Stomach (tissue), 4 donors: ENCODE data around the gene GCNT3.

Experiments
- EP300 ChIP-seq: sonication (generic); formaldehyde crosslinking; IDR thresholded peaks from one replicate; pipeline ENCODE4 v1.6.1; 2017; ENCODE audit warnings: antibody characterized with exemption
- POLR2A ChIP-seq, 4 donors: fragments of 450-650 bp; IDR thresholded peaks; one replicate each; pipeline ENCODE4 v1.6.1; 2016; ENCODE audit warnings: antibody characterized with exemption in 4 of 4, control low read depth in 2 of 4, mild to moderate bottlenecking in 1 of 4, moderate library complexity in 1 of 4
- POLR2AphosphoS5 ChIP-seq, 3 donors: sonication (generic); formaldehyde crosslinking; IDR thresholded peaks; one replicate each; pipeline ENCODE4 v1.6.1; 2016; ENCODE audit warnings: antibody characterized with exemption in 3 of 3
- TF ChIP-seq, protein P1 (sequence below), 7 experiments: fragments of 450-650 bp in 4 of 7; fragments of 200-600 bp in 3 of 7; sonication (generic) in 3 of 7; IDR thresholded peaks; one replicate each; pipeline ENCODE4 v1.5.1; 2016 to 2019; ENCODE audit warnings: antibody characterized with exemption in 7 of 7, control low read depth in 2 of 7, mild to moderate bottlenecking in 1 of 7

DNA sequence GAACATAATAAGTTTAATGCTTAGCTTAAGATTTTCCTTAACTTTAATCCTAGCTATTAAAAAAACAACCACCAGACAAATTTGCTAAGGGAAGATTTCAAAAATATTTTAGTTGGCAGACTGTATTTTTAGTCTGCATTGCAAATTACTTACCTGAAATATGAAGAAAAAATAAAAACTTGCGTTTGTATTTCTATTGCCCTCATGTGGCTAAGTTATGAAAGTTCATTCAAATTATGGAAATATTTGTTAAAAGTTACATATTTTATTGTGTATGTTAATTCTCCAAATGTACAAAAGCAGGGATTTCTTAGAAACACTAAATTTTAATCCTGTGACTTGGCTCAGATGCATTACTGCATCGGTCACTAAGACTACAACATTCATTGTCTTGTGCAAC is 30.8 kb downstream of the GCNT3 start:
- TF ChIP-seq, protein P1, sequence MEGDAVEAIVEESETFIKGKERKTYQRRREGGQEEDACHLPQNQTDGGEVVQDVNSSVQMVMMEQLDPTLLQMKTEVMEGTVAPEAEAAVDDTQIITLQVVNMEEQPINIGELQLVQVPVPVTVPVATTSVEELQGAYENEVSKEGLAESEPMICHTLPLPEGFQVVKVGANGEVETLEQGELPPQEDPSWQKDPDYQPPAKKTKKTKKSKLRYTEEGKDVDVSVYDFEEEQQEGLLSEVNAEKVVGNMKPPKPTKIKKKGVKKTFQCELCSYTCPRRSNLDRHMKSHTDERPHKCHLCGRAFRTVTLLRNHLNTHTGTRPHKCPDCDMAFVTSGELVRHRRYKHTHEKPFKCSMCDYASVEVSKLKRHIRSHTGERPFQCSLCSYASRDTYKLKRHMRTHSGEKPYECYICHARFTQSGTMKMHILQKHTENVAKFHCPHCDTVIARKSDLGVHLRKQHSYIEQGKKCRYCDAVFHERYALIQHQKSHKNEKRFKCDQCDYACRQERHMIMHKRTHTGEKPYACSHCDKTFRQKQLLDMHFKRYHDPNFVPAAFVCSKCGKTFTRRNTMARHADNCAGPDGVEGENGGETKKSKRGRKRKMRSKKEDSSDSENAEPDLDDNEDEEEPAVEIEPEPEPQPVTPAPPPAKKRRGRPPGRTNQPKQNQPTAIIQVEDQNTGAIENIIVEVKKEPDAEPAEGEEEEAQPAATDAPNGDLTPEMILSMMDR (IDR thresholded peaks at IDR 0.05) = no peak
- TF ChIP-seq POLR2A (IDR thresholded peaks at IDR 0.05) = no peak
- TF ChIP-seq POLR2AphosphoS5 (IDR thresholded peaks at IDR 0.05) = no peak
- TF ChIP-seq EP300 = no peak
